Fibroblast of lung (primary cell): Measurements from ENCODE around the gene DUSP15.

Experiments
- EZH2 ChIP-seq: IDR thresholded peaks from 2 replicates; pipeline ENCODE4 v1.5.1; 2012; ENCODE audit warnings: low read length, control low read depth, mild to moderate bottlenecking; ENCODE audit errors: missing control alignments
- TF ChIP-seq, protein P1 (sequence below), 2 donors: IDR thresholded peaks in 1 of 2; conservative IDR thresholded peaks in 1 of 2; 1 replicate in 1 of 2; 2 replicates in 1 of 2; pipeline ENCODE4 v1.5.1; 2011 to 2012; ENCODE audit warnings: low read length in 2 of 2, control low read depth in 1 of 2, inconsistent platforms in 1 of 2, low read depth in 1 of 2, mild to moderate bottlenecking in 1 of 2

DNA sequence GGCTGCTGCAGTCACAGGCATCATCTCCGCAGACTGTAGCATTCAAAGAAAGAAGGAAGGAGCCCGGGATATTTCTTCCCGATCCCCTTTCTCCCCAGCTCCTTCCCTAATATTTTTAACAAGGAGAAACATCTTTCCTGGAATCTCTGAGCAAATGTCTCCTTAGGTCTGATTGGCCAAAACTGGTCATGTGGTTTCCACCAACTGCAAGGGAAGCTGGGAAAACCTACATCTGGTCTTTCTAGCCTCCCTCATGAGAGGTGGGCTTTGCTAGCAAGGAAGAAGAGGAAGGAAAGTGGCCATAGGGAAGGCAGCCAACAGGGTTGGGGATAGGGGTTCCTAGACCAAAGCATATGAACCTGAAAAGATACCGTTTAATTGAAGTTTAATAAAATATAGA is 46.4 kb upstream of the DUSP15 start:
- TF ChIP-seq, protein P1, sequence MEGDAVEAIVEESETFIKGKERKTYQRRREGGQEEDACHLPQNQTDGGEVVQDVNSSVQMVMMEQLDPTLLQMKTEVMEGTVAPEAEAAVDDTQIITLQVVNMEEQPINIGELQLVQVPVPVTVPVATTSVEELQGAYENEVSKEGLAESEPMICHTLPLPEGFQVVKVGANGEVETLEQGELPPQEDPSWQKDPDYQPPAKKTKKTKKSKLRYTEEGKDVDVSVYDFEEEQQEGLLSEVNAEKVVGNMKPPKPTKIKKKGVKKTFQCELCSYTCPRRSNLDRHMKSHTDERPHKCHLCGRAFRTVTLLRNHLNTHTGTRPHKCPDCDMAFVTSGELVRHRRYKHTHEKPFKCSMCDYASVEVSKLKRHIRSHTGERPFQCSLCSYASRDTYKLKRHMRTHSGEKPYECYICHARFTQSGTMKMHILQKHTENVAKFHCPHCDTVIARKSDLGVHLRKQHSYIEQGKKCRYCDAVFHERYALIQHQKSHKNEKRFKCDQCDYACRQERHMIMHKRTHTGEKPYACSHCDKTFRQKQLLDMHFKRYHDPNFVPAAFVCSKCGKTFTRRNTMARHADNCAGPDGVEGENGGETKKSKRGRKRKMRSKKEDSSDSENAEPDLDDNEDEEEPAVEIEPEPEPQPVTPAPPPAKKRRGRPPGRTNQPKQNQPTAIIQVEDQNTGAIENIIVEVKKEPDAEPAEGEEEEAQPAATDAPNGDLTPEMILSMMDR (conservative IDR thresholded peaks at IDR 0.05 in 1 of 2, IDR thresholded peaks at IDR 0.05 in 1 of 2; ENCODE audit: low read depth in 1 of 2, low read length in 2 of 2) = no peak
- no peak for TF ChIP-seq EZH2
